AG10803 (cell line): ENCODE data around the gene PDE4C.

Source experiments
- DNase-seq: peaks from one replicate; pipeline ENCODE4 v3.0.0; 2010; ENCODE audit warnings: low read depth
- H3K4me3 ChIP-seq: 2 replicates; pipeline ENCODE4 v1.5.1; 2011; ENCODE audit warnings: mild to moderate bottlenecking, low read length, control low read depth
- TF ChIP-seq, protein P1 (sequence below): conservative IDR thresholded peaks from 2 replicates; pipeline ENCODE4 v1.5.1; 2011; ENCODE audit warnings: mild to moderate bottlenecking, low read length, control low read depth, inconsistent platforms

The PDE4C gene

DNA sequence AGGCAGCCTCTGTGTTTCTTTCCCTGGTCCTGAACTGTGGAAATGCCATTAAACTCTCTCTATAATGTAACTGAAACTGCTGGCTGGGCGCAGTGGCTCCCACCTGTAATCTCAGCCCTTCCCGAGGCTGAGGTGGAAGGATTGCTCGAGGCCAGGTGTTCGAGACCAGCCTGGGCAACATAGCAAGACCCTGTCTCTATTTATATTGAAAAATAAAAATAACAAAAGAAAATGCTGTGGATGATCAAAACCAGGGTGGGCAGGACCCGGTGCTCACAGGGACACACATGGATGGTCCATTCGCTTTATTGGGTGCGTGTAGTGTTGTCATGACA lies 29.8 kb downstream of the PDE4C start:
- DNase-seq, result no peak
- TF ChIP-seq, protein P1, sequence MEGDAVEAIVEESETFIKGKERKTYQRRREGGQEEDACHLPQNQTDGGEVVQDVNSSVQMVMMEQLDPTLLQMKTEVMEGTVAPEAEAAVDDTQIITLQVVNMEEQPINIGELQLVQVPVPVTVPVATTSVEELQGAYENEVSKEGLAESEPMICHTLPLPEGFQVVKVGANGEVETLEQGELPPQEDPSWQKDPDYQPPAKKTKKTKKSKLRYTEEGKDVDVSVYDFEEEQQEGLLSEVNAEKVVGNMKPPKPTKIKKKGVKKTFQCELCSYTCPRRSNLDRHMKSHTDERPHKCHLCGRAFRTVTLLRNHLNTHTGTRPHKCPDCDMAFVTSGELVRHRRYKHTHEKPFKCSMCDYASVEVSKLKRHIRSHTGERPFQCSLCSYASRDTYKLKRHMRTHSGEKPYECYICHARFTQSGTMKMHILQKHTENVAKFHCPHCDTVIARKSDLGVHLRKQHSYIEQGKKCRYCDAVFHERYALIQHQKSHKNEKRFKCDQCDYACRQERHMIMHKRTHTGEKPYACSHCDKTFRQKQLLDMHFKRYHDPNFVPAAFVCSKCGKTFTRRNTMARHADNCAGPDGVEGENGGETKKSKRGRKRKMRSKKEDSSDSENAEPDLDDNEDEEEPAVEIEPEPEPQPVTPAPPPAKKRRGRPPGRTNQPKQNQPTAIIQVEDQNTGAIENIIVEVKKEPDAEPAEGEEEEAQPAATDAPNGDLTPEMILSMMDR, result no peak
- H3K4me3 ChIP-seq, result no peak overlapping the region

DNA sequence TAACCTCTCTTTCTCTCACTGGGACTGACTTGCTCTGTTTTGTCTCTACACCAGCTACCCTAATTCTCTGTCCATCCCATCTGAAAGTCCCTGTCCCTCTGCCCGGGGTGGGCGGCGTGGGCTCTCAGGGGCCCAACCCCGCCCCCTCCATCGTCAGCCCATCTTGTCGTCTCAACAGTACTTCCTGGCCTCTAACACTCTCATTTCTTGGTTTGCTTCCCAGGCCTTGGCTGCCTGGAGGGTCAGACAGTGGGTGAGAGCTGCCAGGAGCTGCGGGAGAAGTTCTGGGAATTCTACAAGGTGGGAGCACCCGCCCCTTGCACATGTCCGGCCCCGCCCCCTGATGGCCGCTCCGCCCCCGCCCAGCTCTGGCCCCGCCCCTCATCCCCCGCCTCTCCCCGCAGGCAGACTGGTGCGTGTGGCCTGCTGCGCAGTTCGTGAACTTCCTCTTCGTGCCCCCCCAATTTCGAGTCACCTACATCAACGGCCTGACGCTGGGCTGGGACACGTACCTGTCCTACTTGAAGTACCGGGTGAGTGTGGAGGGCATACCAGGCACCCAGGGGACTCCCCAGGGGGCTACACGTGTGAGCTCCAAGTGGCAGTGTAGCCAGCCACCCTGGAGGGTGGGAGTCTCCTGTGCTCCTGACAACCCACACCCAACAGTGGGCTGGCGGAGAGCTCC lies 31.5 kb downstream of the PDE4C start:
- H3K4me3 ChIP-seq, result peak overlapping the region; percentile 78
- TF ChIP-seq, protein P1, result no peak
- no peak for DNase-seq

DNA sequence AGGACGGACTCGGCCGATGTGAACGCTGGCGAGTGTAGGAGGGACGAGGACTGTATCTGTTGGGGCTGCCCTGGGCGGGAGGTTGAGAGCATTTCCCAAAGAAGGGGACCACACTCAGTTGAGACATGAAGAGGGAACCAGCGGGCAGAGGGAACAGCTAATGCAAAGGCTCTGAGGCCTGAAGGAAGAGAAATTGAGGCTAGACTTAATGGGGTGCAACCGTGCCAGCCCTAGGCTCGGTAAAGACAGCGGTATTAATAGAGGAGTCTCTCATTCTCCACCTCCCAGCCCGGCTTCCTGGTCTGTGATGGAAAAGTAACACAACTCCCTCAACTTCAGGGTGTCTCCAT lies 32.1 kb downstream of the PDE4C start:
- peak overlapping the region; percentile 78 for H3K4me3 ChIP-seq
- DNase-seq, result no peak
- TF ChIP-seq, protein P1, result no peak

DNA sequence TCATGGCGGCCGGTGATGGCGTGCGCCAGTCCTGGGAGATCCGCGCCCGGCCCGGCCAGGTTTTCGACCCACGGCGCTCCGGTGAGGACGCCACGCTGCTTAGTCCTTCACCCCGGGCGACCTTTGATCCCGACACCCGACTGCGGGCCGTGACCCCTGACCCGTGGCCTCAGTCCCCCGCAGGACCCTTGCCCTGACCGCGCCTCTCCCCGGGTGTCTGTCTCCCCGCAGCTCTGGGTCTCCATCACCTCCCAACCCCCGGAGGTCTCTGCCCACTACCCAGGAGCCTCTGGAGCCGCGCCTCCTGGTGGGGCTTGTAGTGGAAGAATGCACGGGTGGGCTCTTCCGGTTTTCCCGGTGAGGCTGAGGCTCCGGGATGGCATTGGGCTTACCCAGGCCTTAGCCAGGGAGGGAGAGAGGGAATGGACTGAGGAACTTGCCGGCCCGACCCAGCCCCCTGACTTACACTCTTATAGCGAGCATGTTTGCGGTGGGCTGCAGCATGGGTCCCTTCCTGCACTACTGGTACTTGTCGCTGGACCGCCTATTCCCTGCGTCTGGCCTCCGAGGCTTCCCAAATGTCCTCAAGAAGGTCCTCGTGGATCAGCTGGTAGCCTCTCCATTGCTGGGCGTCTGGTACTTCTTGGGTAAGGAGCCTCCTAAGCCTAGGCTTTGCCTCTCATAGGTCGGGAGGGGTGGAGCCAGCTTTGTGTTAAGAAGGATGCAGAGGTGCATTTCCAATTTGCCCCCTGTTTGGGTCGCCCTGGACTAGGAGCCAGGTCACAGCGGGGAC lies 32.7 kb downstream of the PDE4C start:
- no peak for DNase-seq
- H3K4me3 ChIP-seq, result peak overlapping the region; percentile 78
- TF ChIP-seq, protein P1, result no peak

DNA sequence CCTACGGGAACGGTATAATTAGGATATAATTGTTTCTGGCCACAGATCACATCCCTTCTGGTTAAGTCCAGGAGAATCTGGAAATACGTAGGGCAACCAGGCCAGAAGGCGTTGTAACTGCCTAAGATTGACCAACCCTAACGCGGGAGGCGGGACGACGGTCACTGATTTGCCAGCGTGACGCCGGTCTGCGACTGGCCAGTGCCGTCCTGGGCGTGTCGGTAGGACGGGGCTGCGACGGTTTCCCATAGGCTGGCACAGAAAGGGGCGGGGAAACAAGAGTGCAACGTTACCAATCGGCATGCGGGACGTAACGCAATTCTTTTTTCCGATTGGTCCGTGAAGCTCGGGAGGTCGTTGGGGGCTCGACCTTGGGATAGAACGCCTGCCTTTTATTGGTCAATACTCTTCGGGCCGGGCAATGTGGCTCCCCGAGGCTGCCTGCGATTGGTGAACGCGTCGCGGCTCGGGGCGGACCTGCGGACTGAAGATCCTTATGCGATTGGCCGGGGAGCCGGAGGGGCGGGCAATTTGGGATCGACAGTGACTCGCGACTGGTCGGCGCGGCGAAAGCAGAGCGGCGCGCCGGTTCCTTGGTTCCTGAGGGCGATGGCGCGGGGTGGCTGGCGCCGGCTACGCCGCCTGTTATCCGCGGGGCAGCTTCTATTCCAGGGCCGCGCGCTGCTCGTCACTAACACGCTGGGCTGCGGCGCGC lies 33.4 kb downstream of the PDE4C start, which contains the start of gene MPV17L2:
TSS of gene MPV17L2 (plus strand) at position 546 of the 715 bp plus-strand sequence. CDS start at position 610, 64 bp downstream.
- TF ChIP-seq, protein P1, result no peak
- DNase-seq, result peak; percentile 100
- H3K4me3 ChIP-seq, result peak within 1 kb of the TSS; percentile 78

DNA sequence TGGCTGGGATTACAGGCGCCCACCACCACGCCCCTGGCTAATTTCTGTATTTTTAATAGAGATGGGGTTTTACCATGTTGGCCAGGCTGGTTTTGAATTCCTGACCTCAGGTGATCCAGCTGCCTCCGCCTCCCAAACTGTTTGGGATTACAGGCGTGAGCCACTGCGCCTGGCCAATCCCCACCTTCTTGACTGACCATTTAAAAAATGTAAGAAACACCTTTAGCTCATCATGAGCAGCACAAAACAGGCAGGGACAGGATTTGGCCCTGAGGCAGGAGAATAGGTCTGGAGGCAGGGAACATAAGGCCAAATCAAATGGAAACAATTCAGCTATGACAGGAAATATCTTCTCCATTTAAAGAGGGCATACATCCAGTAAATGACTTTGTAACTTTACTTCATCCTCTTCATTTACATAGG lies 34.6 kb downstream of the PDE4C start:
- peak overlapping the region; percentile 74 for H3K4me3 ChIP-seq
- no peak for DNase-seq
- TF ChIP-seq, protein P1, result no peak
